GM12892 (cell line): Measurements from ENCODE around the gene PPFIA1.

Experiments used
- POLR2A ChIP-seq: IDR thresholded peaks from 2 replicates; pipeline ENCODE4 v1.6.1; 2011; ENCODE audit warnings: low read depth, low read length, control low read depth
- POLR2AphosphoS5 ChIP-seq: IDR thresholded peaks from 2 replicates; pipeline ENCODE4 v1.6.1; 2011; ENCODE audit warnings: low read depth, low read length, control low read depth
- TAF1 ChIP-seq: IDR thresholded peaks from 2 replicates; pipeline ENCODE4 v1.6.1; 2011; ENCODE audit warnings: low read depth, mild to moderate bottlenecking, control low read depth, low read length, borderline replicate concordance

DNA sequence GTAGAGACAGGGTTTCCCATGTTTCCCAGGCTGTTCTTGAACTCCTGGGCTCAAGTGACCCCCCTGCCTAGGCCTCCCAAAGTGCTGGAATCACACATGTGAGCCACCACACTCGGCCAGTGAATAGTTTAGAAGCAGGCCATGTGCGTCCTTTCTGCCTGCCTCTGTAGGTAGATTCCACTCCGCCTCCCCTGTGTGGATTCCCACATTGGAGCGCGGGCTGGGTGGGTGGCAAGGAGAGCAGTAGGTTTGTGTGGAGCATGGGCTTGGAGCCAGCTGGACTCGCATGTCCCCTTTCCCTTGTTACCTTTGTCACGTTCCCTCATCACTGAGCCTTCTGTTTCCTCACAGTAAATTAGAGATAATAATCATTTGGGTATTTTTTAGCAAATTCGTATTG is 21.7 kb downstream of the PPFIA1 start:
- TF ChIP-seq POLR2A (no peak), TAF1 (no peak), POLR2AphosphoS5 (no peak)
